Effector memory CD4-positive, alpha-beta T cell (primary cell): ENCODE measurements around the gene CIB2.
"Not testable (repeated sequence)": the region's sequence is repeated elsewhere in the genome, so short reads cannot be mapped to it uniquely, and the experiment has no call there.

Source experiments
- DNase-seq, 3 donors: peaks; one replicate each; pipeline ENCODE4 v3.0.0-alpha.2; 2020
- H3K27ac ChIP-seq: 2 replicates; pipeline ENCODE4 v1.7.0; 2013; ENCODE audit warnings: mild to moderate bottlenecking, low read length, moderate library complexity; ENCODE audit not compliant: insufficient read depth, poor library complexity, severe bottlenecking
- H3K27me3 ChIP-seq: replicated peaks from 2 replicates; pipeline ENCODE4 v1.7.0; 2013; ENCODE audit warnings: mild to moderate bottlenecking, low read length; ENCODE audit not compliant: insufficient read depth, control insufficient read depth, poor library complexity, severe bottlenecking
- H3K36me3 ChIP-seq: 2 replicates; pipeline ENCODE4 v1.7.0; 2013; ENCODE audit warnings: mild to moderate bottlenecking, low read length, moderate library complexity; ENCODE audit not compliant: control insufficient read depth, insufficient read depth
- H3K4me1 ChIP-seq: 2 replicates; pipeline ENCODE4 v1.7.0; 2013; ENCODE audit warnings: low read length, mild to moderate bottlenecking; ENCODE audit not compliant: control insufficient read depth, insufficient read depth, poor library complexity, severe bottlenecking
- H3K4me3 ChIP-seq: 2 replicates; pipeline ENCODE4 v1.7.0; 2013; ENCODE audit warnings: low read length, low read depth, mild to moderate bottlenecking; ENCODE audit not compliant: insufficient read depth, poor library complexity, severe bottlenecking
- H3K9me3 ChIP-seq: 2 replicates; pipeline ENCODE4 v1.7.0; 2013; ENCODE audit warnings: mild to moderate bottlenecking, low read length, moderate library complexity; ENCODE audit not compliant: control insufficient read depth

Gene CIB2

DNA sequence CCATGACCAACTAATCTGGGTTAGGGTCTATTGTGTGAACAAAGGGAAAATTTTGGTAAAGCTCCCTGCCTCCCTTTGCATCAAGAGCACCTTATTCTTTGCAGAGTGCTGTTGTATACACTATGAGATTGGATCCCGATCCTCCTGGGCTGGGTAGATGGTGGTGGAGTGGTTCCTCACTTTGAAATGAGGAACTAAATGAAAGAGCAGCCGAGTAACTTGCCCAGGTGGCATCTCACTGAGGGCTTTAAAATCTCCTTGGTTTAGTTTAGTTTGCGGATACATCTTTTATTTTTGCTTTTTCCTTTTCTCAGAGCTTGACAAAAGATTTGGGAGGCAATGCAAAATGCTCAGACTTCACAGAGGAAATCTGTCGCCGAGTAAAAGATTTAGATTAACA is 37.4 kb upstream of the CIB2 start:
- no peak for DNase-seq
- Histone ChIP-seq H3K4me1 (no peaks in the 10 kb centered on the region), H3K27me3 (no peaks in the 10 kb centered on the region), H3K36me3 (peaks cover 43% of the 10 kb centered on the region), H3K9me3 (no peaks in the 10 kb centered on the region), H3K4me3 (no peak overlapping the region), H3K27ac (no peak overlapping the region)

DNA sequence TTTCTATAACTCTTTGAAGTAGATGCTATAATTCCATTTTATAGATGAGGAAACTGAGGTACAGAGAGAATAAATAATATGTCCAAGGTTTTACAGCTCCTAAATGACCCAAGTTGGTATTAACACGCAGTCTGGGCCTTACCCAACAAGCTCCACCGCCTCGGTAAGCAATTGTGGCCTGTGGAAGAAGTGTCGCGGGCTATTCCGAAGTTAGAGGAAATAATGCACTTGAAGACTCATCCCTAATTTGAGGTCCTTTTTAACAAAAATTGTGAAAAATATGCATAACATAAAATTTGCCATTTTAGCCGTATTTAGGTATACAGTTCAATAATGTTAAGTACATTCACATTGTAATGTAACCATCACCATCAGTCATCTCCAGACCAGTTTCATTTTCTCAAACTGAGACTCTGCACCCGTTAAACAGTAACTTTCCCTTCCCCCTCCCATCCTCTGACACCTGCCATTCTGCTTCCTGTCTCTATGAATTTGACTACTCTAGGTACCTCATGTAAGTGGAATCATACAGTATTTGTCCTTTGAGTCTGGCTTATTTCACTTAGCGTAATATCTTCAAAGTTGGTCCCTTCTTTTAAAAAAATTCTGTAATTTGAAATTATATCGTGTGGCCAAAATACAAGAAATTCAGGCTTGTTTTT is 36.1 kb upstream of the CIB2 start:
- Histone ChIP-seq H3K27ac (no peak overlapping the region), H3K4me1 (no peaks in the 10 kb centered on the region), H3K9me3 (no peaks in the 10 kb centered on the region), H3K4me3 (no peak overlapping the region), H3K27me3 (no peaks in the 10 kb centered on the region), H3K36me3 (peaks cover 48% of the 10 kb centered on the region)
- no peak for DNase-seq

- H3K4me1 ChIP-seq, result no peaks in the 10 kb centered on the region
- no peaks in the 10 kb centered on the region for H3K27me3 ChIP-seq
- no peaks in the 10 kb centered on the region for H3K9me3 ChIP-seq
- no peak overlapping the region for H3K4me3 ChIP-seq
- no peak for DNase-seq
- no peak overlapping the region for H3K27ac ChIP-seq
- peaks cover 50% of the 10 kb centered on the region for H3K36me3 ChIP-seq
Observed at GRCh38 chr15:78164010-78164409, 32.8 kb upstream of the CIB2 start.

DNA sequence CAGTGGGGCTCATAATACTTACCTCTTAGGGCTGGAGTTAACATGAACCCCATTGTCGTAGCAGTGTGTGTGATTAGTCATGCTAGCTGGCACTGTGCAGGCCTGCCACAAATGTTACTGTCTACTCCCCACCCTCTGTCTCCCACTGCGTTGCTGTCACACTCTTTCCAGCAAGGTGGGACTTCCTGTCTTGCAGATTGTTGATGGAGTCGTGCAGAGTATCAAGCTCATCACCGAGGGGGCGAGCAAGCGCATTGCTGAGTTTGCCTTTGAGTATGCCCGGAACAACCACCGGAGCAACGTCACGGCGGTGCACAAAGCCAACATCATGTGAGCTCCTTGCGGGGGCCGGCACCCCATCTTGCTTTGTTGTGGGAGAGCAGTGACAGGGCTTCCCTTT is 30.8 kb upstream of the CIB2 start:
- Histone ChIP-seq H3K4me1 (no peaks in the 10 kb centered on the region), H3K36me3 (peaks cover 47% of the 10 kb centered on the region), H3K4me3 (no peak overlapping the region), H3K27me3 (no peaks in the 10 kb centered on the region), H3K9me3 (no peaks in the 10 kb centered on the region), H3K27ac (no peak overlapping the region)
- peak in 1 of 3 donors; percentile 7 for DNase-seq

GRCh38 chr15:78159395-78159794 is 28.1 kb upstream of the CIB2 start:
- no peaks in the 10 kb centered on the region for H3K27me3 ChIP-seq
- no peak overlapping the region for H3K4me3 ChIP-seq
- H3K9me3 ChIP-seq, result no peaks in the 10 kb centered on the region
- peaks cover 47% of the 10 kb centered on the region for H3K36me3 ChIP-seq
- H3K27ac ChIP-seq, result no peak overlapping the region
- no peaks in the 10 kb centered on the region for H3K4me1 ChIP-seq
- DNase-seq, result no peak

DNA sequence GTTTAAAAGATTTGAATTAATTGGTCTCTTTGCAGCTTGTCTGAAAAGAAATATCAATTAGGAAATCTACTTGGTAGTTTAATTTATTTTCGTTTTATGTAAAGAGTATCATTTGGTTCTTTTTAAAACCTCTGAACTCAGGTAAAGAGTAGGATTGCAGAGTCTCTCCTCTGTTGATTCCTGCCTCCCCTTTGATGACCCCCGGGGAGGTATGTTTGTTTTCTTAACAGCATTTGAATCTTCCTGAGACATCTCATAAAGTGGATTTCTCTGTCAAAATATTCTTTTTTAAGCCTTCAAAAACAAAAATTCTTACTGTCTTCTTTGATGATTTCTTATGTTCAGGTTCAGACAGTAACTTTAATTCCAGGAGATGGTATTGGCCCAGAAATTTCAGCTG is 26.0 kb upstream of the CIB2 start:
- Histone ChIP-seq H3K4me1 (no peaks in the 10 kb centered on the region), H3K9me3 (no peaks in the 10 kb centered on the region), H3K4me3 (no peak overlapping the region), H3K36me3 (peaks cover 39% of the 10 kb centered on the region), H3K27ac (no peak overlapping the region), H3K27me3 (no peaks in the 10 kb centered on the region)
- no peak for DNase-seq

GRCh38 chr15:78156653-78157052 is 25.4 kb upstream of the CIB2 start:
- H3K9me3 ChIP-seq, result no peaks in the 10 kb centered on the region
- H3K36me3 ChIP-seq, result peaks cover 33% of the 10 kb centered on the region
- no peak for DNase-seq
- H3K27me3 ChIP-seq, result no peaks in the 10 kb centered on the region
- H3K4me1 ChIP-seq, result no peaks in the 10 kb centered on the region
- H3K4me3 ChIP-seq, result no peak overlapping the region
- H3K27ac ChIP-seq, result no peak overlapping the region

DNA sequence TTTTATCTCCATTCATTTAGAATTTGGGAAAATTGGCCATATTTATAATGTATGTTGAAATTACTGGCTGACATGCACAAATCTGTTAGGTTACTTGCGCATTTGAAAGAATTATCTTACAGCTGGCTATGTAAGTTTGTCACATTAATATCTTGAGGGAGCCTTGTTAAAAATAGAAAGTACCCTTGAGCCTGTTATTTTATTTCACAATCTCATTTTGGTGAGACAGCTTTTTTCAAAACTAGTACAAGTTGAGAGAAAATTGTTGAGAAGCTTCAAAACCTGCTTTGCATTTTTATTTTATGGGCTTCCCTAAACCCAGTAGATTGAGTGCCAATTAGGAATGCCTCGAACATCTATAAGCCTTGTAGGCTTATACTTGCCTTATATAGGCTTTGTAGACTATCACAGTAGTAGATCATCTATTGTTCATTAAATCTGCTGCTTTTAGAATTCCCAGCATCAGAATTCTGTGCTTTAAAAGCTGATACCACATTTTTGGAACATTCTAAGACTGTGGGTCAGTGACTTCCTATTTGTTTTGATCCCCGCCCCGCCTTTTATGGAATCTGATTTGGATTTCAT is 24.2 kb upstream of the CIB2 start:
- H3K9me3 ChIP-seq, result no peaks in the 10 kb centered on the region
- DNase-seq, result no peak
- H3K27ac ChIP-seq, result no peak overlapping the region
- H3K4me1 ChIP-seq, result peaks cover under 1% of the 10 kb centered on the region
- no peak overlapping the region for H3K4me3 ChIP-seq
- H3K36me3 ChIP-seq, result peaks cover 25% of the 10 kb centered on the region
- H3K27me3 ChIP-seq, result no peaks in the 10 kb centered on the region

- no peak overlapping the region for H3K27ac ChIP-seq
- H3K36me3 ChIP-seq, result peaks cover 21% of the 10 kb centered on the region
- H3K9me3 ChIP-seq, result no peaks in the 10 kb centered on the region
- H3K4me1 ChIP-seq, result peaks cover 5% of the 10 kb centered on the region
- H3K4me3 ChIP-seq, result no peak overlapping the region
- no peak for DNase-seq
- H3K27me3 ChIP-seq, result no peaks in the 10 kb centered on the region
Observed at GRCh38 chr15:78154955-78155354, 23.7 kb upstream of the CIB2 start.

GRCh38 chr15:78151075-78151474 is 19.8 kb upstream of the CIB2 start:
- H3K9me3 ChIP-seq, H3K27ac ChIP-seq, H3K36me3 ChIP-seq, DNase-seq, H3K27me3 ChIP-seq, H3K4me3 ChIP-seq: not testable (repeated sequence)
- peaks cover 14% of the 10 kb centered on the region for H3K4me1 ChIP-seq
